Keratinocyte (primary cell): ENCODE data around the gene KCNJ16.

ENCODE experiments used
- EZH2 ChIP-seq: IDR thresholded peaks from one replicate; pipeline ENCODE4 v1.6.1; 2012; ENCODE audit warnings: inconsistent platforms, mild to moderate bottlenecking, low read length, moderate library complexity
- TF ChIP-seq, protein P1 (sequence below), 3 experiments: IDR thresholded peaks in 1 of 3; conservative IDR thresholded peaks in 1 of 3; optimal IDR thresholded peaks in 1 of 3; 2 replicates in 2 of 3; 3 replicates in 1 of 3; pipeline versions ENCODE3 to v1.5.1; 2011; ENCODE audit warnings: low read length in 3 of 3, mild to moderate bottlenecking in 3 of 3, moderate library complexity in 2 of 3, control low read depth in 1 of 3, inconsistent platforms in 1 of 3; ENCODE audit not compliant: insufficient read depth in 2 of 3; ENCODE audit errors: extremely low read depth in 1 of 3

- TF ChIP-seq, protein P1, sequence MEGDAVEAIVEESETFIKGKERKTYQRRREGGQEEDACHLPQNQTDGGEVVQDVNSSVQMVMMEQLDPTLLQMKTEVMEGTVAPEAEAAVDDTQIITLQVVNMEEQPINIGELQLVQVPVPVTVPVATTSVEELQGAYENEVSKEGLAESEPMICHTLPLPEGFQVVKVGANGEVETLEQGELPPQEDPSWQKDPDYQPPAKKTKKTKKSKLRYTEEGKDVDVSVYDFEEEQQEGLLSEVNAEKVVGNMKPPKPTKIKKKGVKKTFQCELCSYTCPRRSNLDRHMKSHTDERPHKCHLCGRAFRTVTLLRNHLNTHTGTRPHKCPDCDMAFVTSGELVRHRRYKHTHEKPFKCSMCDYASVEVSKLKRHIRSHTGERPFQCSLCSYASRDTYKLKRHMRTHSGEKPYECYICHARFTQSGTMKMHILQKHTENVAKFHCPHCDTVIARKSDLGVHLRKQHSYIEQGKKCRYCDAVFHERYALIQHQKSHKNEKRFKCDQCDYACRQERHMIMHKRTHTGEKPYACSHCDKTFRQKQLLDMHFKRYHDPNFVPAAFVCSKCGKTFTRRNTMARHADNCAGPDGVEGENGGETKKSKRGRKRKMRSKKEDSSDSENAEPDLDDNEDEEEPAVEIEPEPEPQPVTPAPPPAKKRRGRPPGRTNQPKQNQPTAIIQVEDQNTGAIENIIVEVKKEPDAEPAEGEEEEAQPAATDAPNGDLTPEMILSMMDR (optimal IDR thresholded peaks at IDR 0.05 in 1 of 3, IDR thresholded peaks at IDR 0.05 in 1 of 3, conservative IDR thresholded peaks at IDR 0.05 in 1 of 3; ENCODE audit: extremely low read depth in 1 of 3, insufficient read depth in 2 of 3, low read length in 3 of 3), result no peak
- no peak for TF ChIP-seq EZH2
These were observed 82.1 kb downstream of the KCNJ16 start for GRCh38 chr17:70157151-70157550.
